HG03565 (cell line): ENCODE measurements around the gene TWNK.

ENCODE experiments used
- ATAC-seq: cut with Tn5 transposase; IDR thresholded peaks from one replicate; pipeline ENCODE4 v1.9.1; 2021; ENCODE audit warnings: mild to moderate bottlenecking, moderate library complexity; ENCODE audit not compliant: unreplicated experiment

TWNK gene

DNA sequence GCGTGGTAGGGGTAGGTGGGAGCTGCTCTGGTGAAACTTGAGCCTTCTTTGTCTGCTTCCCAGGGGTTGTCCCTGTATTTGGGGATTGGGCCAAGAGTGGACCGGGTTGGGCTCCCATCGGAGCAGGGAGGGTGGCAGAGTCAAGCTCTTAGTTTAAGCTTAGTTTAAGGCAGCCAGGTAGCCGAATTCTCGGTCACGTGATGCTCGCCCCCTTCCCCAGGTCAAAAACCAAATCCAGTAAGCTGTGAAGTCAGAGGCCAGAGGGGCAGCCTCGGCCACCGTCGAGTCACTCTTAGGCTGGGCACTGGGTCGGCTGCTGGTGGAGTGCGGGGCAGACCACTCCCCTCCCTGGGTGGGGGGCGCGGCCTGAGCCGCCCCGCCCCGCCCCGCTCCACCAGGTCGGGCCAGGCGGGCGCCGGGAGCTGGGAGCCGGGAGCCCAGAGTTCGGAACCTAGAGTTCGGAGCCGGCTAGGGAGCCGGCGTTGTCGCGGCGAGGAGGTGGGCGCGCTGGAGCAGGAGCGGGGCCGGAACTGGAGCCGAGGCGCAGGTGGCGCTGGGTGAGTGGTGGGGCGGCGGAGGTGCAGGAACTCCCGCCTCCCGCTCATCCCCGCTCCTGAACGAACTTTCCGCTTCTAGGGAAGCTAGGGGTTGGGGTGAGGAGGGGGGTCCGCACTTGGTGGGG lies 9.5 kb downstream of the TWNK start:
- ATAC-seq: no peak

DNA sequence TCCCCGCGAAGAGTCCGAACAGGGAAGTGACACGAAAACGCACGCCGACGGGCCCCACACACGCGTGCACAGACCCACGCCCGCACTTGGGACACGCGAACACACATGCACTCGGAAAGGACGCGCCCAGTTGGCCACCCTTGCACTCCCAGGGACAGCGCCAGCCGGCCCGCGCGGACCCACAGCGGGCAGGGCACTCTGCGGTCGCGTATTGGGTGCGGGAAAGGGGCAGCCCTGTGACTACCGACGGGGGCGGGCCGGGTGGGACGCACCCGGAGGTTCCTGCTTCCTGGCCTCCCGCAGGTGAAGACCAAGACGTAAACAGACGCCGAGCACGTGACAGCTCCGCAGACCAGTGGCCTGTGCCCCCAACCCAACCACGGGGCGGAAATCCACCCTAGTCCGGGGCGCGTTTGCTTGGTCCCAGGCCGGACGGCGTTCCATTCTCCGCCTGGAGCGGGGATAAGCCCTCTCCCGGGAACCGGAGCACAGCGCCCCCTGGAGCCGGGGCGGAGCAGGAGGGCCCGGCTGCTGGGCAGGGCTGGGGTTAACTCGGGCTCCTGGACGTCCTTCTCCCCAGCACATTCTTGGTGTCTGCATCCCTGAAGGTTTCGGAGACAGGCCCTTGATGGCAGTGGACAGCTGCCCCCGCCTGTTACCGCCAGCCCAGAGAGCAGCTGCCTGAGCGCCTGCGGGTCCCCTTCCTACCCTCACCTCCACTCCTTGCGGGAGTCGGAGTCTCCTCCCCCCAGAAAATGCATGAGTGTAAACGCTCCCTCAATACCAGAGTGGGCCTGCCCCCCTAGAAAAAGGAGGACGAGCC lies 10.2 kb downstream of the TWNK start:
- ATAC-seq: no peak

- ATAC-seq: no peak
Observed at GRCh38 chr10:100998183-100998990, 11.0 kb downstream of the TWNK start.

DNA sequence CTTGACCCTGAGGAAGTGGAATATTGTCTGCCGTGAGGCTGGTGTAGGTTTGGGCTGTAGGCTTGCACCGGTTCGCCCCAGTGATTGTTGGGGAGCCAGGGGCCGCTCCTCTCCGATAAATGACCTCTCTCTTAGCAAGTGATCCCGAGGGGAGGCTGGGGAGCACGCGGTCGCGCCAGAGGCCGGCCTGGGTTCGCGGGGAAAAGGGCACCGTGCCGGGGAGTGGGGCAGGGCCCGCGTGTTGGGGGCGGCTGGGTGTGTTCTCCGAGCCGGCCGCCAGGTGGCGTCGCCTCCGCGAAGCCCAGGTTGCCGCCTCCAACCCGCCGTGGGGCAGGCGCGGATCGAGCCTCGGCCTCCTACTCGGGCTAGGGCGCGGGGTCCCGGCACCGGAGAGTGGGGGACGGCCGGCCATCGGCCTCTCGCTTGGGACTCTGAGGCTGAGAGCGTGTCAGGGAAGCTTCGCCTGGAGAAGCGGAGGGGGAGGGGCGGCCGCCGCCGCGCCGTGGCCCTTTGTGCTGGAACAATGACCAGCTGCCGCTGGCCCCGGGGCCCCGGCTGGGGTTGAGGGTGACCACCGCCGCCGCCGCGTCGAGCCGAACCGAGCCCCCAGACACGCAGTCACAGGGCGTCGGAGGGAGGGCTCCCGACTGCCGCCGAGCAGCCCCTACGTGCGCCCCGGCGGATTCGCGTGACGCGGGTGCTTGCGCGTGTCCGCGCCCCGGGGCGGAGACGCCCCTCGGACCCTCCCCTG lies 11.8 kb downstream of the TWNK start:
- ATAC-seq: peak; percentile 40

DNA sequence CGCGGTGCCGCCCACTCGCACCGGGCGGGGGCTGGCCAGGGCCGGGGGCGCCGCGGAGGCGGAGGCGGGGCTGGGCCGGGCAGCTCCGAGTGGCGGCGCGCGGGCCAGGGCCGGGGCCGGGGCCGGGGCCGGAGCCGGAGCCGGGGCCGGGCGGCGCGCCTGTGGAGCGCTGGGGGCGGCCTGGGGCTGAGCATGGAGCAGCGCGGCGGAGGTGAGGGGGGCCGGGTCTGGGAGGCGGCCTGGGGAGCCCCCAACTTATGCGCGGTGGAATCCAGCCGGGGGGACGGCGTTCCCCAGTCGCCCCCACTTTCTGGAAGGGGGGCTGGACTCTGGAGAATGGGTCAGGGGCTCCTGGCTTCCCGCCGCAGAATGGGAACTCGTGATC lies 12.4 kb downstream of the TWNK start, which contains the start of gene LZTS2:
LZTS2 (plus strand) TSS at position 67 of the 385 bp plus-strand sequence. CDS start 2,731 bp downstream, outside the sequence.
- ATAC-seq: no peak

DNA sequence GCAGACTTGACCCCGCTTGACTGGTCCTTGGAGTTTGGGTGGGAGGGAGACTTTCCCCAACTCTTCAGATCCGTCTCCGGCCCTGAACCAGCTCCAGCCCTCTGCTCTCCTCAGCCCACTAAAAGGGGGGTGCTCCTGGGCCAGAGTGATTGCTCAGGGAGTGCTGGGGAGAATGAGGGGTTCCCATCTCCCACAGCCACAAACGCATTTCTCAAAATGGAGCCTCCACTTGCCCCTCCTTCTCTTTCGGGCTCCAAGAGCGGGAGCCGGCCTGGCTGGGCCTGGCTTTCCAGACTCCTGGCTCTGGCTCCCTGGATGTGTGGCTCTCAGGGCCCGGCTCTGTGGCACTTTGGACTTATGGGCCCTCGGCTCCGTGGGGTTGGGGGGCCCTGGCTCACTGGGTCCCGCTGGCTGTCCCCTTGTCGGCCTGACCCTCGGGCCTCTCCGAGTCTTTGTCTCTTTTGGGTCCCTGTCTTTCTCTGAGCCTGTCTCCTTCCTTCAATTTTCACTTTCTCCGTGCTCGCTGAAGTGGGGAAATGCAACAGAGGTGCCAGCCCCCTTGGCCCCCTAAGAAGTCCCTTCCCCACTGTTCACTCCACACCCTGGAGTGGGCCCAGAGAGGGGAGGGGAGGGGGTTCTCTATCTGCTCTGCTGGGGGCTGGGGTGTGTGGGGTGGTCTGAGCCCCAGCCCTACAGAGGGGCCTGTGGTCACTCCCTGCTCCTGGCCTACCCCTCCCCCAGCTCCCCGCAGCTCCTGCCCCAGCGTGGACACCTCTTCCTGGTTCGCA lies 13.0 kb downstream of the TWNK start:
- no peak for ATAC-seq

DNA sequence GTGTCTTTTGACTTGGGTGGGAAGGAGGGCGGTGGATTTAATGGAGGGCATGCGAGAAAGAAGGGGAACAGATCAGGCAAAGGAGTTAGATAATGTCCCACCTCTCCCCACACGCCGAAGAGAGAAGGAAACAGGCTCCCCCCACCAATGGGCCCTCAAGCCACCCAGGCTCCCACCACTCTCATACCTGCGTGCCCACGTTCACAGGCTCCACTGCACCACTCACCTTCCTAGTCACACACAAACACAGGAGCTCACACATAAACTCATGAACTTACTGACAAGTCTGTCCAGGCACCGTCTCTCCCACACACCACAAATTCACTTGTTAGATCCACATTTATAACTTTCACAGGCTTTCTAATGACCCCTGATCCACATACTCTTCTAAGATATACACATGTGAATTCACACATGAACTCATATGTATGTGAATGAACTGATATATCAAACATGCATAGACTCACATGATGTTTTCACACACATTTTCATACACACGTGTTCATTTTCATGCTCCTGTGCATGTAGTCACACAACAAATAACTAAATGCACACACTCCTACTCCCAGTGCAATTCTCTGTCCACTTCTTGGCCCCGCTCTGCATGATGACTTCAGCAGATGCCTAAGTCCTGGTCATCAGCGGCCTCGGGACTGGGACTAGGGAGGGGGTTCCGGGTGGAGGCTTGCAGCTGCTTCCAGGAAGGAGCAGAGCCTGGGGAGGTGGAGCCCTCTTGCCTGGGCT lies 13.7 kb downstream of the TWNK start:
- no peak for ATAC-seq

DNA sequence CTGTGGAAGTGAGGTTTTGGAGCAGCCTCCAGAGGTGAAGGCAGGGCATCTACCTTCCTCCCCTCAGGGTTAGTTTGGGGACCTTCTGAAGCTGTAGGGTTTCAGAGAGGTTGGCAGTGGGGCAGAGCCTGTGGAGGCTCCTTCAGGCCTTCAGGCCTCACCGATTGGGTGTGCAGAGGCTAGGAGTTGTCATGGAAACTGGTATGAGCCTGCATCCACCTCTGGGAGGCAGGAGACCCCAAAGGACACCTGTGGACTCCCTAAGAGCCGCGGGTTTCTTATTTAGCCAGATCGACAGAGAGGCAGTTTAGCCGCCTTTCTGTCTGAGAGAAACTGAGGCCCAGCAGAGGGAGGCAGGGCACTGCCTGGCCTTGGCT lies 14.3 kb downstream of the TWNK start:
- ATAC-seq: no peak

DNA sequence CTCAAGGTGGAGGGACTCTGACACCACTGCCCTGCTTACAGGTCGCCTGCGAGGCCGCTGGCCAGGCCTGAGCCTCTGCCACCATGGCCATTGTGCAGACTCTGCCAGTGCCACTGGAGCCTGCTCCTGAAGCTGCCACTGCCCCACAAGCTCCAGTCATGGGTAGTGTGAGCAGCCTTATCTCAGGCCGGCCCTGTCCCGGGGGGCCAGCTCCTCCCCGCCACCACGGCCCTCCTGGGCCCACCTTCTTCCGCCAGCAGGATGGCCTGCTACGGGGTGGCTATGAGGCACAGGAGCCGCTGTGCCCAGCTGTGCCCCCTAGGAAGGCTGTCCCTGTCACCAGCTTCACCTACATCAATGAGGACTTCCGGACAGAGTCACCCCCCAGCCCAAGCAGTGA lies 15.1 kb downstream of the TWNK start:
- no peak for ATAC-seq

DNA sequence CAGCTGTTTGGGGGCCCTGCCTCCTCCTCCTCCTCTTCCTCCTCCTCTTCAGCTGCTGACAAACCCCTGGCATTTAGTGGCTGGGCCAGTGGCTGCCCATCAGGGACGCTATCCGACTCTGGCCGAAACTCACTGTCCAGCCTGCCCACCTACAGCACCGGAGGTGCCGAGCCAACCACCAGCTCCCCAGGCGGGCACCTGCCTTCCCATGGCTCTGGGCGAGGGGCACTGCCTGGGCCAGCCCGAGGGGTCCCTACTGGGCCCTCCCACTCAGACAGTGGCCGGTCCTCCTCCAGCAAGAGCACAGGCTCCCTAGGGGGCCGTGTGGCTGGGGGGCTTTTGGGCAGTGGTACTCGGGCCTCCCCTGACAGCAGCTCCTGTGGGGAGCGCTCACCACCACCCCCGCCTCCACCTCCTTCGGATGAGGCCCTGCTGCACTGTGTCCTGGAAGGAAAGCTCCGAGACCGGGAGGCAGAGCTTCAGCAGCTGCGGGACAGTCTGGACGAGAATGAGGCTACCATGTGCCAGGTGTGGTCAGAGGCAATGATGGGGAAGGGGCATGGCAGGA lies 16.4 kb downstream of the TWNK start:
- ATAC-seq: no peak

DNA sequence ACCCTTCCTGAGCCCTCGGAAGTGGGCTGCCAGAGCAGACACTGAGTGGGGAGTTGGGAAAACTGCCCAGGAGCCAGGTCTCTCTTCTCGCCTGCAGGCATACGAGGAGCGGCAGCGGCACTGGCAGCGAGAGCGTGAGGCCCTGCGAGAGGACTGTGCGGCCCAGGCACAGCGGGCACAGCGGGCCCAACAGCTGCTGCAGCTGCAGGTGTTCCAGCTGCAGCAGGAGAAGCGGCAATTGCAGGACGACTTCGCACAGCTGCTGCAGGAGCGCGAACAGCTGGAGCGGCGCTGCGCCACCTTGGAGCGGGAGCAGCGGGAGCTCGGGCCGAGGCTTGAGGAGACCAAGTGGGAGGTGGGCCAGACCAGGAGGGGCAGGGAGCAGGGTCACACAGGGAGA lies 18.0 kb downstream of the TWNK start:
- no peak for ATAC-seq

- ATAC-seq: no peak
Observed at GRCh38 chr10:101005869-101006567, 18.7 kb downstream of the TWNK start.

DNA sequence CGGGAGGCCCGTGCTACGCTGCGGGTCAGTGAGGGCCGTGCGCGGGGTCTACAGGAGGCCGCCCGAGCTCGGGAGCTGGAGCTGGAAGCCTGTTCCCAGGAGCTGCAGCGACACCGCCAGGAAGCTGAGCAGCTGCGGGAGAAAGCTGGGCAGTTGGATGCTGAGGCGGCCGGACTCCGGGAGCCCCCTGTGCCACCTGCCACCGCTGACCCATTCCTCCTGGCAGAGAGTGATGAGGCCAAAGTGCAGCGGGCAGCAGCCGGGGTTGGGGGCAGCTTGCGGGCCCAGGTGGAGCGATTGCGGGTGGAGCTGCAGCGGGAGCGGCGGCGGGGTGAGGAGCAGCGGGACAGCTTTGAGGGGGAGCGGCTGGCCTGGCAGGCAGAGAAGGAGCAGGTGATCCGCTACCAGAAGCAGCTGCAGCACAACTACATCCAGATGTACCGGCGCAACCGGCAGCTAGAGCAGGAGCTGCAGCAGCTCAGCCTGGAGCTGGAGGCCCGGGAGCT lies 19.3 kb downstream of the TWNK start:
- no peak for ATAC-seq

DNA sequence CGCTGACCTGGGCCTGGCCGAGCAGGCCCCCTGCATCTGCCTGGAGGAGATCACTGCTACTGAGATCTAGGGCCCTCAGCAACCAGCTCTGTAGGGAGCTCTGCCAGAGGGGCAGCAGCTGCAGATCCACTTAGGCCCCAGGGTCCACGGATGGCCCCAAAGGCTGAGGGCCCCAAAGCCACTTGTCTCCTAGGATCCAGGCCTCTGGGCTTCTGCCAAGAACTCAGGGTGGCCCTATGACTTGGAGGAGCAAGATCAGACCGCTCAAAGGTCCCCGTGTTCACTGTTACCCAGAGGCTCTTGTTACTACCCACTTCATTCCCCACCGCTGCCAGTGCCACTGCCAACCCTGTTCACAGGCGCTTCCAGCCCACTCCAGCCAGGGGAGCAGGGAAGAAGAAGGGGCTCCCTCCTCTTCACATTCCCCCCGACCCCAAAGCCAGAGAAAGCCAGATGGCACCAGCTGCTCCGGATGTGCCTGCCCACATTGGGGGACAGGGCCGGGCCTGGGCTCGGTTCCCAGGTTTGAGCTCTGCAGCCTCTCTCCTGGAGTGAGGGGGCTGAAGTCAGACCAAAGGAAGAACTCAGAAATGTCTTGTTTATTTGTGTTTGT lies 19.9 kb downstream of the TWNK start:
- ATAC-seq: no peak

GRCh38 chr10:101007915-101008822 lies 20.8 kb downstream of the TWNK start:
- ATAC-seq: no peak

DNA sequence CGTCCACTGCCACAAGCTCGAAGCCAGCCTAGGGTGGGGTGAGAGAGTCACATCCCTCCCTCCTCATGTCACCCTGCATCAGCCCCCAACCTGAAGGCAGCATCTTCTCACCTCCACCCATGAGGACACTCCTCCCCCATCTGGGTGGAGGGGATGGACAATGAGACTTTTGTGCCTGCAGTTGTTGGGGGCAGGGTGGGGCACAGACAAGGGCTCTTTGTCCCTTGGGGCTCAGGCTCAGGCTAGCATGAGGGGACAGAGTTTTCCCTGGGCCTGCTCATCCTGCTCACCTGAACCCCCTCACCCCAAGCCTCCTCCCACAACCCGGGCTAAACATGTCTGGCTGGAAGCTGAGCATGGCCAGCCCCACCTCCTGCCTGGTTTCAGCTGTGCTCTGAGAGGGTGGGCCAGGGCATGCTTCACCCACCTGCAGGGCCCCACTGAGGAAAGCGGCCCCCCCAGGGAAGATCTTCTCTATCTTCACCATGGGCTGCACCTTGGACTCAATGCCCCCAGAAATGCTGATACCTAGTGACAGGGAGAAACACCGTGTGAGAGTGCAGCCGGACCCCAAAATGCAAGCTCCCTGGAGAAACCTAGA lies 21.6 kb downstream of the TWNK start:
- ATAC-seq: no peak
